Stimulated activated naive CD8-positive, alpha-beta T cell treated with anti-CD3 and anti-CD28 coated beads, Interleukin-15, amount 100 ng/mL, for 72 hours (primary cell): ENCODE measurements around the gene CYYR1.

Experiments
- ATAC-seq: fragments of 150-1000 bp; cut with Tn5 transposase; 2 replicates; pipeline ENCODE4 v1.10.0; 2021; ENCODE audit warnings: mild to moderate bottlenecking, moderate library complexity
- DNase-seq, 2 donors: peaks; one replicate each; pipeline ENCODE4 v3.0.0; 2021 to 2022
- H3K27ac Mint-ChIP-seq, 2 donors: one replicate each; pipeline ENCODE4 v1.8.0; 2022; ENCODE audit warnings: mild to moderate bottlenecking in 2 of 2, mixed read lengths in 2 of 2, moderate library complexity in 2 of 2
- H3K27me3 Mint-ChIP-seq: one replicate; pipeline ENCODE4 v1.8.0; 2022; ENCODE audit warnings: mixed read lengths
- H3K4me1 Mint-ChIP-seq: one replicate; pipeline ENCODE4 v1.8.0; 2022; ENCODE audit warnings: mild to moderate bottlenecking, mixed read lengths
- H3K4me3 Mint-ChIP-seq, 2 donors: one replicate each; pipeline ENCODE4 v1.8.0; 2022; ENCODE audit warnings: mild to moderate bottlenecking in 2 of 2, mixed read lengths in 2 of 2, moderate library complexity in 1 of 2
- H3K9me3 Mint-ChIP-seq, 2 donors: one replicate each; pipeline ENCODE4 v1.8.0; 2022; ENCODE audit warnings: mixed read lengths in 2 of 2

The CYYR1 gene

DNA sequence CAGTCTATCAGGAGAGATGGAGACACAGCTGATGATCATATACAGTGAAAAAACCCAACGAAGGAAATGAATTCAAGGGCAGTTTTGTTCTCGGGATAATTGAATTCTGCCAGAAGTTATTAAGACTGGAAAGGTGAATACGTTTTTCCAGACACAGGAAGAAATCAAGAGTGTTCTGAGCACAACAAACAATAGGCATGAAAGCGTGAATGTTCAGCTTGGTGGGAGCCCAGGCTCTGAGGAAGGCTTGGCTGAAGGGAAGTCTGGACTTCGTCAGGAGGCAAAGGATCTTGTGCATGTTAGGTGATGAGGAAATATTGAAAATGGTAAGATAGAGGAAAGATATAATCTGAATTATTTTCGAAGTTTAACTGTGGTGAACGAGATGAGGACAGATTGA, 50.4 kb downstream of the CYYR1 start:
- no peak for DNase-seq
- peaks cover 5 to 14% of the 10 kb centered on the region in 2 donors for H3K9me3 Mint-ChIP-seq
- H3K4me3 Mint-ChIP-seq: no peak overlapping the region
- H3K4me1 Mint-ChIP-seq: no peaks in the 10 kb centered on the region
- no peaks in the 10 kb centered on the region for H3K27me3 Mint-ChIP-seq
- ATAC-seq: no peak
- no peak overlapping the region for H3K27ac Mint-ChIP-seq

DNA sequence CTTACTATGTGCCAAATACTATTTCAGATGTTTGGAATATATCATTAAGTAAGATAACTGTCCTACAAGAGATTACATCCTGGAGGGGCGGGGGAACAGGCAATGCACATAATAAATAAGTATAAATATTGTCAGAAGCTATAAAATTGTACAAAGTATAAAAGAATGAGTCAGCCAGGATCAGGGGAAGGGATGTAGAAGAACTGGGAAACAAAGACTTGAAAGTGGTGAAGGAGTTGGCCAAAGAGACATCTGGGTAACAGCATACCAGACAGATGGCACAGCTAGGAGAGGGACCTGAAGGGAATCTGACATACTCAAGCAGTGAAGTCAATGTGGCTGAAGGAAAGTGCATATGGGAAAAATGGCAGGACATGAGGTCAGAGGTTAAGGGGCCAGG, 53.9 kb downstream of the CYYR1 start:
- ATAC-seq (no peak), DNase-seq (no peak)
- no peak overlapping the region for H3K27ac Mint-ChIP-seq
- no peak overlapping the region for H3K4me3 Mint-ChIP-seq
- no peaks in the 10 kb centered on the region for H3K27me3 Mint-ChIP-seq
- H3K4me1 Mint-ChIP-seq: no peaks in the 10 kb centered on the region
- H3K9me3 Mint-ChIP-seq: peaks cover 5 to 14% of the 10 kb centered on the region in 2 donors

- H3K27me3 Mint-ChIP-seq: no peaks in the 10 kb centered on the region
- H3K4me3 Mint-ChIP-seq: no peak overlapping the region
- no peak for DNase-seq
- H3K9me3 Mint-ChIP-seq: peaks cover 5 to 14% of the 10 kb centered on the region in 2 donors
- H3K27ac Mint-ChIP-seq: peak overlapping the region in 1 of 2 donors; percentile 2
- H3K4me1 Mint-ChIP-seq: no peaks in the 10 kb centered on the region
- no peak for ATAC-seq
Measured at GRCh38 chr21:26515257-26515656, 57.8 kb downstream of the CYYR1 start.

DNA sequence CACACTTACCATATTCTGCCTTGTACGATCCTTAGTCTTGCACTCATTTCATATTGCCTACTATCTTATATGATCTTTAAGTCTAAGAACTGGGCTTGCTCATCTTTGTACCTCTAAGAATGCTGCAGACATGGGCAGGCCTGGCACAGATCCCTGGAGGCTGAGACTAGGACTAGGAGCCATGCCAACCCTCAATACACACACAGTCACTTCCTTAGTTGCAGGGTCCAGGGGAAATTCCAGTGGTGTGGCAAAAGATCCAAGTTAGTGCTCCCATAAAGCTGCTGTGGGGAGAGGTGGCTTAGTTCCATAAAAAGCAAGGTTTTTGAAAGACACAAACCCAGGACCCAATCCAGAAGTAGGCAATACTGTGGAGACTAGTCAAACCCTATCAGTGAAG, 59.9 kb downstream of the CYYR1 start:
- no peak for ATAC-seq
- DNase-seq: no peak
- no peaks in the 10 kb centered on the region for H3K27me3 Mint-ChIP-seq
- H3K27ac Mint-ChIP-seq: no peak overlapping the region
- no peak overlapping the region for H3K4me3 Mint-ChIP-seq
- no peaks in the 10 kb centered on the region for H3K4me1 Mint-ChIP-seq
- H3K9me3 Mint-ChIP-seq: peaks cover 0 to 3% of the 10 kb centered on the region in 2 donors

- no peak for DNase-seq
- Mint-ChIP-seq H3K9me3 (no peaks in the 10 kb centered on the region), H3K4me3 (no peak overlapping the region), H3K4me1 (no peaks in the 10 kb centered on the region), H3K27ac (no peak overlapping the region), H3K27me3 (no peaks in the 10 kb centered on the region)
- no peak for ATAC-seq
Measured at GRCh38 chr21:26512664-26513063, 60.4 kb downstream of the CYYR1 start.

GRCh38 chr21:26508903-26509302, 64.2 kb downstream of the CYYR1 start:
- Mint-ChIP-seq H3K4me3 (no peak overlapping the region), H3K9me3 (no peaks in the 10 kb centered on the region), H3K4me1 (no peaks in the 10 kb centered on the region), H3K27ac (no peak overlapping the region), H3K27me3 (no peaks in the 10 kb centered on the region)
- ATAC-seq: no peak
- DNase-seq: no peak

DNA sequence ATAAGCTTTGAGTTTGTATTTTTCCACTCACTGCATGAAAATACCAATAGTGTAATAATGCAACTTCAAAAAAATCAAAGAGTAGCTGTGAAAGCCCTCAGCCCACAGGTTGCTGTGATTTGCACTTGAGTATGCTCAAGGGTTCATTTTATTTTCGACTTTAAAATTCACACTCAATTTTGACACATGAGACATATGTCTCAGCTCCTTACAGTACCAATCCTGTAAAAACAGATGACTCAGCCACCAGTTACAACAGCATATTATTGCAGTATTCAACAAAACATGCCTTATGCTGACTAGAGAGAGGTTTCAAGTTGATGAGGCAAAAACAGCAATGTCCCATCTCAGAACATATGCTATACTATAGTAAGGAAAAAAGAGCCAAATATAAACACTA, 66.1 kb downstream of the CYYR1 start:
- H3K4me3 Mint-ChIP-seq: no peak overlapping the region
- DNase-seq (no peak), ATAC-seq (no peak)
- no peaks in the 10 kb centered on the region for H3K27me3 Mint-ChIP-seq
- H3K4me1 Mint-ChIP-seq: no peaks in the 10 kb centered on the region
- H3K27ac Mint-ChIP-seq: no peak overlapping the region
- H3K9me3 Mint-ChIP-seq: no peaks in the 10 kb centered on the region

- no peaks in the 10 kb centered on the region for H3K9me3 Mint-ChIP-seq
- H3K27ac Mint-ChIP-seq: no peak overlapping the region
- no peak for ATAC-seq
- no peak for DNase-seq
- no peaks in the 10 kb centered on the region for H3K27me3 Mint-ChIP-seq
- H3K4me1 Mint-ChIP-seq: no peaks in the 10 kb centered on the region
- H3K4me3 Mint-ChIP-seq: no peak overlapping the region
Measured at GRCh38 chr21:26505211-26505610, 67.9 kb downstream of the CYYR1 start.

- no peaks in the 10 kb centered on the region for H3K4me1 Mint-ChIP-seq
- no peak overlapping the region for H3K4me3 Mint-ChIP-seq
- no peak overlapping the region for H3K27ac Mint-ChIP-seq
- DNase-seq (no peak), ATAC-seq (no peak)
- no peaks in the 10 kb centered on the region for H3K27me3 Mint-ChIP-seq
- peaks cover 8 to 12% of the 10 kb centered on the region in 2 donors for H3K9me3 Mint-ChIP-seq
Measured at GRCh38 chr21:26503414-26503813, 69.7 kb downstream of the CYYR1 start.

DNA sequence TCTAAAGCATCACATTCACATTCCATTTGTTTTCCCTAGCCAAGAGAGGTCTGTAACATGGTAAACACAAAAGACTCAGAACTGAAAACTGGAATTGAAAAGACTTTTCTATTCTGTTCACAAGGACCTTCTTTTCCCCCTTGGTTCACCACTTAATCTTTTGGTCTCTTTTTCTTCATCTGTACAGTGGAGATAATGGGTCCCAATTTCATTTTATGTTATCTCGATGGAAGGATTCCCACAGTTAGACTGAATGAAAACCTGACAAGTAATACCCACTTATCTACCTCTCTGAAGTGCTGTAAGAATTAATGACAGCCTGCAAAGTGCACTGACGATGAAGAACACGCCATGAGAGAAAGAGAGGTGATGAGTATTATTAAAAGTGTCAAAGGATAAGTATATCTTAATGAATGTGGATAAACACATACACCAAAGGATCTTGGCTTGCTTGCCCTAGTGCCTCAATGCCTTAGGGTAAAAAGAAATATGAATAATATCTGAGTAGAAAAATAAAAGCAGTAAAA, 71.5 kb downstream of the CYYR1 start:
- no peak overlapping the region for H3K27ac Mint-ChIP-seq
- DNase-seq (no peak), ATAC-seq (no peak)
- H3K9me3 Mint-ChIP-seq: peaks cover 11 to 14% of the 10 kb centered on the region in 2 donors
- no peaks in the 10 kb centered on the region for H3K4me1 Mint-ChIP-seq
- no peak overlapping the region for H3K4me3 Mint-ChIP-seq
- H3K27me3 Mint-ChIP-seq: no peaks in the 10 kb centered on the region

- ATAC-seq: no peak
- H3K27ac Mint-ChIP-seq: no peak overlapping the region
- no peak overlapping the region for H3K4me3 Mint-ChIP-seq
- no peaks in the 10 kb centered on the region for H3K4me1 Mint-ChIP-seq
- no peak for DNase-seq
- peaks cover 19 to 20% of the 10 kb centered on the region in 2 donors for H3K9me3 Mint-ChIP-seq
- no peaks in the 10 kb centered on the region for H3K27me3 Mint-ChIP-seq
Measured at GRCh38 chr21:26499495-26499894, 73.6 kb downstream of the CYYR1 start.

DNA sequence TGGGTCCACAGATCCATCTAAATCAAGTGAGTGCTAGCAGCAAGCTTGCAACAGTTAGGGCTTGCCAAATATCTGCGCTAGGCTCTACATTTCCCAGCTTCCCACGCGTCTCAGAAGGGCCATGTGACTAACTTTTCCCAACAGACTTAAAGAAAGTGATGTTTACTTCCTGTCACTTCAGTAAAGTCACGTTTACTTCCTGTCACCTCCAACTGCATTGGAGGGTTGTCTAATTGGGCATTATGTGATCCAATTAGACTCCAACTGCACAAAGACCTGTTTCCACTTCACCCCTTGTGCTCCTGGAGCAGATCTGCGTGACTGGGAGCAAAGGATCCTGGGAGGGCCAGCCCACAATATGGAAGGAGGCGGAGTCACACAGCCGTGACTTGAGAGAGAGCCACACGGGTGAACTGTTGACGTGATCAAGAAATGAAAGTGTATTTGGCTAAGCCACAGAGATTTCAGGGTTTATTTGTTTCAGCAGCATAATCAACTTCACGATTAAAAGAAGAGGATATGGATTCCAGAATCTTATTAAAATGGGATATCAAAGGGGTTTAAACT, 77.7 kb downstream of the CYYR1 start:
- no peak for ATAC-seq

GRCh38 chr21:26491663-26492062, 81.4 kb downstream of the CYYR1 start:
- DNase-seq (no peak), ATAC-seq (no peak)
- H3K27me3 Mint-ChIP-seq: no peaks in the 10 kb centered on the region
- H3K4me1 Mint-ChIP-seq: no peaks in the 10 kb centered on the region
- no peak overlapping the region for H3K27ac Mint-ChIP-seq
- peaks cover 6 to 8% of the 10 kb centered on the region in 2 donors for H3K9me3 Mint-ChIP-seq
- H3K4me3 Mint-ChIP-seq: no peak overlapping the region

More for the DNA sequence above, 77.7 kb downstream of the CYYR1 start:
- Mint-ChIP-seq H3K4me3 (no peak overlapping the region), H3K4me1 (no peaks in the 10 kb centered on the region), H3K27ac (no peak overlapping the region), H3K27me3 (no peaks in the 10 kb centered on the region), H3K9me3 (peaks cover 19 to 20% of the 10 kb centered on the region in 2 donors)
- no peak for DNase-seq

GRCh38 chr21:26490771-26491170, 82.3 kb downstream of the CYYR1 start:
- Mint-ChIP-seq H3K4me3 (no peak overlapping the region), H3K9me3 (peaks cover 6 to 8% of the 10 kb centered on the region in 2 donors), H3K27me3 (no peaks in the 10 kb centered on the region), H3K27ac (no peak overlapping the region), H3K4me1 (no peaks in the 10 kb centered on the region)
- DNase-seq (no peak), ATAC-seq (no peak)

GRCh38 chr21:26489781-26490180, 83.3 kb downstream of the CYYR1 start:
- no peak overlapping the region for H3K4me3 Mint-ChIP-seq
- H3K4me1 Mint-ChIP-seq: no peaks in the 10 kb centered on the region
- DNase-seq (no peak), ATAC-seq (no peak)
- H3K9me3 Mint-ChIP-seq: no peaks in the 10 kb centered on the region
- H3K27me3 Mint-ChIP-seq: no peaks in the 10 kb centered on the region
- H3K27ac Mint-ChIP-seq: no peak overlapping the region

- Mint-ChIP-seq H3K4me1 (no peaks in the 10 kb centered on the region), H3K27me3 (no peaks in the 10 kb centered on the region), H3K27ac (no peak overlapping the region), H3K4me3 (no peak overlapping the region), H3K9me3 (no peaks in the 10 kb centered on the region)
- DNase-seq (no peak), ATAC-seq (no peak)
Measured at GRCh38 chr21:26487981-26488480, 85.1 kb downstream of the CYYR1 start.

DNA sequence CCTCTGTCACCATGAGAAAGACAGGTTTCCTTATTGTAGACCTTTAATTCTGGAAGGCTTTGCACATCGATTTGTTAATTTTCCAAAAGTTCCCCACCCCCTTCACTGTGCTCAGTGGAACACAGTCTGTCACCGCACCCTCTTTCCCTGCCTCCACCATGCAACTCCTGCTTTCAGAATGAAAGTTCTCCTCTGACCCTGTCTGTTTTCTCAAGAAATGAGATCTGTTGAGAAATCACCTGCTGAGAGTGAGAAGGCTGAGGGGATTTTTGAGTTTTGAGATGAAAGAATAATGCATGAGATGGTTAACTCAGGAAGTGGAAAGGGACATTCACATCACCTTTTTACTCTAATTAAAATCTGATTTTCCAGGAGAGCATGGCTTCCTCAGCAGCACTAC, 99.6 kb downstream of the CYYR1 start:
- H3K4me1 Mint-ChIP-seq: peaks cover 19% of the 10 kb centered on the region
- peak; percentile 78 for ATAC-seq
- peaks cover 11 to 13% of the 10 kb centered on the region in 2 donors for H3K9me3 Mint-ChIP-seq
- no peaks in the 10 kb centered on the region for H3K27me3 Mint-ChIP-seq
- H3K27ac Mint-ChIP-seq: peak overlapping the region in 1 of 2 donors; percentile 40
- peak overlapping the region; percentile 25 to 26 for H3K4me3 Mint-ChIP-seq
- DNase-seq: no peak
